Smooth muscle cell (in vitro differentiated cells): ENCODE data around the gene TRAK2. TPM values are rescaled to one million over a fixed set of nuclear protein-coding genes. Genes with fewer than 3 reads are reported as not detected.
"Not testable (repeated sequence)": the region's sequence is repeated elsewhere in the genome, so short reads cannot be mapped to it uniquely, and the experiment has no call there.

Experiments used
- DNase-seq: peaks from one replicate; lab custom pipeline; 2025; ENCODE audit not compliant: unreplicated experiment; lab: John Stamatoyannopoulos, UW
- H2AFZ ChIP-seq: fragments of 200-600 bp; sonication (generic); 2 replicates; pipeline ENCODE4 v1.6.0; 2016; ENCODE audit warnings: antibody characterized with exemption, low read depth, mild to moderate bottlenecking
- H3F3A ChIP-seq: fragments of 200-600 bp; sonication (generic); 2 replicates; pipeline ENCODE4 v1.6.0; 2017; ENCODE audit warnings: antibody characterized with exemption, low read depth
- H3K27ac ChIP-seq: fragments of 200-600 bp; sonication (generic); 2 replicates; pipeline ENCODE4 v1.5.1; 2016; ENCODE audit warnings: low read depth, mild to moderate bottlenecking
- H3K27me3 ChIP-seq: fragments of 200-600 bp; sonication (generic); 2 replicates; pipeline ENCODE4 v1.6.1; 2016; ENCODE audit warnings: low read depth, mild to moderate bottlenecking
- H3K36me3 ChIP-seq: fragments of 200-600 bp; sonication (generic); 2 replicates; pipeline ENCODE4 v1.5.1; 2016; ENCODE audit warnings: low read depth
- H3K4me1 ChIP-seq: fragments of 200-600 bp; sonication (generic); 2 replicates; pipeline ENCODE4 v1.5.1; 2016; ENCODE audit warnings: low read depth
- H3K4me2 ChIP-seq: fragments of 200-600 bp; sonication (generic); 2 replicates; pipeline ENCODE4 v1.6.0; 2016; ENCODE audit warnings: mild to moderate bottlenecking
- H3K4me3 ChIP-seq: fragments of 200-600 bp; sonication (generic); 2 replicates; pipeline ENCODE4 v1.5.1; 2016; ENCODE audit warnings: mild to moderate bottlenecking
- H3K79me2 ChIP-seq: fragments of 200-600 bp; sonication (generic); 2 replicates; pipeline ENCODE4 v1.6.0; 2016; ENCODE audit warnings: low read depth, mild to moderate bottlenecking
- H3K9ac ChIP-seq: fragments of 200-600 bp; sonication (generic); 2 replicates; pipeline ENCODE4 v1.6.0; 2016; ENCODE audit warnings: low read depth
- H3K9me3 ChIP-seq: fragments of 200-600 bp; sonication (generic); replicated peaks from 2 replicates; pipeline ENCODE4 v1.5.1; 2016; ENCODE audit warnings: low read depth
- H4K20me1 ChIP-seq: fragments of 200-600 bp; sonication (generic); 2 replicates; pipeline ENCODE4 v1.6.0; 2016; ENCODE audit warnings: low read depth
- CTCF ChIP-seq: fragments of 200-600 bp; sonication (generic); IDR thresholded peaks from 2 replicates; pipeline ENCODE4 v1.5.1; 2017; ENCODE audit warnings: borderline replicate concordance, mild to moderate bottlenecking, antibody characterized with exemption; ENCODE audit not compliant: insufficient read depth, poor library complexity, severe bottlenecking
- WGBS: methylation state at CpG from one replicate; pipeline ENCODE4 v1.1.7; 2016; ENCODE audit warnings: low lambda C conversion rate; 5-methylcytosine and 5-hydroxymethylcytosine counted together
- polyA plus RNA-seq: library from polyadenylated mRNA; unstranded; fragments of >200 nt; fragmentation: Nextera tagmentation; extraction: Ambion mirVana; gene quantifications from 2 replicates; pipeline ENCODE4 v1.2.1, GENCODE V29; 2016
- total RNA-seq: library from RNA; depleted of rRNA; stranded (reverse); fragments of >200 nt; gene quantifications from 2 replicates; pipeline ENCODE4 v1.2.3, GENCODE V29; 2014

Gene TRAK2
- total and polyA plus RNA-seq, 2 experiments from 2014 or later = 6.3 to 15.7 TPM

GRCh38 chr2:201430839-201431238, 20.4 kb downstream of the TRAK2 start:
- no peaks in the 10 kb centered on the region for H3K27me3 ChIP-seq
- no peak for TF ChIP-seq CTCF
- H3K4me2 ChIP-seq = no peak overlapping the region
- WGBS = 81% methylated on average over 5 of the region's 5 CpGs
- H3K36me3 ChIP-seq = no peaks in the 10 kb centered on the region
- H3K4me3 ChIP-seq = no peak overlapping the region
- no peak overlapping the region for H3K27ac ChIP-seq
- no peaks in the 10 kb centered on the region for H3K9me3 ChIP-seq
- no peak overlapping the region for H2AFZ ChIP-seq
- H3K4me1 ChIP-seq = no peaks in the 10 kb centered on the region
- DNase-seq = no peak
- H3K9ac ChIP-seq = no peak overlapping the region
- peaks cover 44% of the 10 kb centered on the region for H4K20me1 ChIP-seq
- no peaks in the 10 kb centered on the region for H3F3A ChIP-seq
- H3K79me2 ChIP-seq = peaks cover 57% of the 10 kb centered on the region

GRCh38 chr2:201430322-201430721, 20.9 kb downstream of the TRAK2 start:
- H3K27me3 ChIP-seq, H3K36me3 ChIP-seq, H3K4me1 ChIP-seq, DNase-seq, H3F3A ChIP-seq, H3K9me3 ChIP-seq, H3K9ac ChIP-seq, H3K27ac ChIP-seq, H3K4me2 ChIP-seq, H3K4me3 ChIP-seq, H2AFZ ChIP-seq: not testable (repeated sequence)
- Histone ChIP-seq H3K79me2 (peaks cover 57% of the 10 kb centered on the region), H4K20me1 (peaks cover 44% of the 10 kb centered on the region)
- WGBS = 97% methylated on average over 12 of the region's 12 CpGs

- H3K4me1 ChIP-seq, H3F3A ChIP-seq, H3K27ac ChIP-seq, H3K9me3 ChIP-seq, DNase-seq, H3K4me3 ChIP-seq, H3K36me3 ChIP-seq, H3K27me3 ChIP-seq, H3K4me2 ChIP-seq, H3K9ac ChIP-seq, H2AFZ ChIP-seq: not testable (repeated sequence)
- WGBS = 98% methylated on average over 6 of the region's 6 CpGs
- Histone ChIP-seq H4K20me1 (peaks cover 43% of the 10 kb centered on the region), H3K79me2 (peaks cover 52% of the 10 kb centered on the region)
These were observed 21.4 kb downstream of the TRAK2 start for GRCh38 chr2:201429835-201430234.

GRCh38 chr2:201428366-201428765, 22.9 kb downstream of the TRAK2 start:
- H3K4me2 ChIP-seq, H3K9ac ChIP-seq, H3K36me3 ChIP-seq, H2AFZ ChIP-seq, H3K27me3 ChIP-seq, H3K4me3 ChIP-seq, H3K4me1 ChIP-seq, H3F3A ChIP-seq, DNase-seq, H3K9me3 ChIP-seq, H3K27ac ChIP-seq: not testable (repeated sequence)
- H3K79me2 ChIP-seq = peaks cover 53% of the 10 kb centered on the region
- H4K20me1 ChIP-seq = peaks cover 38% of the 10 kb centered on the region

DNA sequence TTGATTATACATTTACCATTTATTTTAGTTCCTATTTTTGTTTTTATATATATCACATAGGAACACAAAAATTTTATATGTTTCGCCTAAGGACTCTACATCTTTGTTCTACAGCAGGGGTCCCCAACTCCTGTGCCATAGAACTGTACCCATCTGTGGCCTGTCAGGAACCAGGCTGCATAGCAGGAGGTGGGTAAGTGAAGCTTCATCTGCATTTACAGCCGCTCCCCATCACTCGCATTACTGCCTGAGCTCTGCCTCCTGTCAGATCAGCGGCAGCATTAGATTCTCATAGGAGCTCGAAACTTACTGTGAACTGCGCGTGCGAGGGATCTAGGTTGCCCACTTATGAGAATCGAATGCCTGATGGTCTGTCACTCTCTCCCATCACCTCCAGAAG, 25.3 kb downstream of the TRAK2 start:
- no peak overlapping the region for H2AFZ ChIP-seq

More for the DNA sequence above, 25.3 kb downstream of the TRAK2 start:
- no peak for TF ChIP-seq CTCF
- Histone ChIP-seq H3K27ac (no peak overlapping the region), H3K4me1 (no peaks in the 10 kb centered on the region), H4K20me1 (peaks cover 36% of the 10 kb centered on the region), H3K9ac (no peak overlapping the region), H3K4me3 (no peak overlapping the region), H3F3A (no peaks in the 10 kb centered on the region), H3K9me3 (no peaks in the 10 kb centered on the region), H3K4me2 (no peak overlapping the region), H3K36me3 (no peaks in the 10 kb centered on the region), H3K79me2 (peaks cover 41% of the 10 kb centered on the region), H3K27me3 (no peaks in the 10 kb centered on the region)
- WGBS = 89% methylated on average over 9 of the region's 9 CpGs
- DNase-seq = no peak
